Amygdala (tissue), 56 donors: ENCODE data around the gene RNLS.
A peak's percentile ranks its signal among the peaks of the same experiment; 100 is the strongest.

Experiments
- DNase-seq, 56 donors: peaks; one replicate each; lab custom pipeline; 2025; lab: John Stamatoyannopoulos, UW

RNLS gene

DNA sequence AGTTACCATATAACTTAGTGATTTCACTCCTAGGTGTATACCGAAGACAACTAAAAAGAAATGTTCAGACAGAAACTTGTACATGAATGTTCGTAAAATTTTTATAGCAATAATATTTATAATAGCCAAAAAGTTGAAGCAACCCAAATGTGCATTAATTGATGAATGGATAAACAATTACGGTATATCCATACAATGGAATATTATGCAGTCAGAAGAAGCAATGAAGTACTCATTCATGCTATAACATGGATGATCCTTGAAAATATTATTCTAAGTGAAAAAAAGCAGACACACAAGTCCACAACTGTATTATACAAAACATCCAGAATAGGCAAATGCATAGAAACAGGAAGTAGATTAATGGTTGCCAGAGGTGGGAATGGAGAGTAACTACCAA is 183.9 kb downstream of the RNLS start:
- no peak for DNase-seq

DNA sequence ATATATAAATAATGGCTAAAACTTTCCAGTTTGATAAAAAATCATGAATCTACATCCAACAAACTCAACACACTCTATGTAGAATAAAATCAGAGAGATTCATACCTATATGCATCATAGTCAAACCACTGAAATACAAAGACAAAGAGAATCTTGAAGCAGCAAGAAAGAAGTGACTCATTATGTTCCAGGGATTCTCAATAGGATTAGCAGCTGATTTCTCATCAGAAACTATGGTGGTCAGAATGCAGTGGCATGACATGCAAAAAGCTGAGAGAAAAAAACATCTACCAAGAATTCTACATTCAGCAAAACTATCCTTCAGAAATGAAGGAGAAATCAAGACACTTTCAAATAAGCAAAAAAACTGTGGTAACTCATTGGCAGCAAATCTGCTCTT is 187.4 kb downstream of the RNLS start:
- no peak for DNase-seq

DNA sequence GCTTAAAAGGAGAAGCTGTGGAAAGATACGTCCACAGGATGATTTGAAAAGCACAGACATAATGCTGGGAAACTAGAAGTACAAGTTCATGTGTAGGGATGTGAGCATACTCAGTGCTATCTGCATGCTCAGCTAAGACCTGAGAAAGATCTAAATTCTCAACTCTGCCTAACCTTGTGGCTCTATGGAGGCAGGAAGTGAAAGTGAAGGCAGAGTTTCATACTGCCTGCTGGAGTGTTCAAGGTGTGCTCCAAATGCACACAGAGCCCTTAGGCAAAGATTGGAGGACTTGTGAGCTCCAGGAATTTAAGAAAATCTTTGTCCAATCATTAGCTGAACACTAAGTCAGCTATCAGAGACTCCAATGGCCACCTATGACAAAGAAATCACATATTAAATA is 190.9 kb downstream of the RNLS start:
- no peak for DNase-seq

DNA sequence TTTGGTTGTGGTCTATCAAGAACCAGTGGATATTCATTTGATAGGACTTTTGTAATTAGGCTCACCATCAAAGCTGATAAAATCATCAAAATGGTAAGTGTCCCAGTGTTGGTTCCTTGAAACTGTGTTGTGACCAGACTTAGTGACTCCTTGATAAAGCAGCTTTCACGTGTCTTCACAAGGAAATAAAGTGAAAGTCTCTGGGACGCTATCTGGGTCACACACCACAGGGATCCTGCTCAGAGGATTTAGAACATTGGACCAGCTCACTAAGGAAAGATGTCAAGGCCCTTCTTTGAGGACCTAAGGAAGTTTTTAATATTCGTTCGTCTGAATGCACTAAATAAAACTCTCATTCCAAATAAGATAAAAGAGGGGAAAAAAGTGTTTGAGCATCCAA is 193.1 kb downstream of the RNLS start:
- DNase-seq, result no peak

DNA sequence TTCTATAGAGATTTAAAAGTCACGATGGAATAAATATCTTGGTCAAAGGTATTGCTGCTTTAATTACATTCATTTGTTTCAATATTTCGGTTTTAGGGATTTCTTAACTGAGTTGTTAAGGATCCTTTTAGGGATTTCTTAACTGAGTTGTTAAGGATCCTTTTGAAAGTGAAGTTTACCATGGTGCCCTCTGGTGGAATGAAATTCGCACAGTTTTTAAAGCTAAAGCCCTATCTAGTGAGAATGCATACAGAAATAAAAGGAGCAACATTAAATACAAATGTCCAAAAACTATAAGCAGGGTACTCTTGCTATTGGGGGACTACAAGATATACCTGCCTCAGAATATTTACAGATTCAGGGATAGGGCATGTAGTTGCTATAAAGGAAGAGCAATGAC is 193.7 kb downstream of the RNLS start:
- peak in 5 of 56 donors; percentile 0 to 55 (median 3) for DNase-seq

DNA sequence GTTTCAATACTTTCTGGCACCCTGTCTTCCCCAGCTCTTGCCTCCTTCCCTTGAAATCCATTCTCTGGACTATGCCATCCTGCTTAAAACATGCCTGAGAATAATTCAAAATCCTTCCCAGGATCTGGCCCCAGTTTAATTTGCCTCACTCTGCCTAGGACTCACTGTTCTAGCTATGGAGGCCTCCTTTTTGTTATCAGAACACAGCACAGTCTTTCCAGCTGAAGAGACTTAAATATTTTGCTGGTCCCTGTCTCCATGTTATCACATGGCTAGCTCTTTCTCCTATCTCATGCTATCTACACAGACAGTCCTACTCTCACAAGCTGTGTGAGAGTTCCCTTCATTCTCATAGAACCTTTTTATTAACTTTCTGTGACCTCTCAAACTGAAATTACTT is 194.8 kb downstream of the RNLS start:
- DNase-seq, result no peak

GRCh38 chr10:88386821-88387773 is 196.0 kb downstream of the RNLS start:
- peak in 34 of 56 donors; percentile 2 to 76 (median 40) for DNase-seq

GRCh38 chr10:88386204-88386788 is 196.8 kb downstream of the RNLS start:
- no peak for DNase-seq

DNA sequence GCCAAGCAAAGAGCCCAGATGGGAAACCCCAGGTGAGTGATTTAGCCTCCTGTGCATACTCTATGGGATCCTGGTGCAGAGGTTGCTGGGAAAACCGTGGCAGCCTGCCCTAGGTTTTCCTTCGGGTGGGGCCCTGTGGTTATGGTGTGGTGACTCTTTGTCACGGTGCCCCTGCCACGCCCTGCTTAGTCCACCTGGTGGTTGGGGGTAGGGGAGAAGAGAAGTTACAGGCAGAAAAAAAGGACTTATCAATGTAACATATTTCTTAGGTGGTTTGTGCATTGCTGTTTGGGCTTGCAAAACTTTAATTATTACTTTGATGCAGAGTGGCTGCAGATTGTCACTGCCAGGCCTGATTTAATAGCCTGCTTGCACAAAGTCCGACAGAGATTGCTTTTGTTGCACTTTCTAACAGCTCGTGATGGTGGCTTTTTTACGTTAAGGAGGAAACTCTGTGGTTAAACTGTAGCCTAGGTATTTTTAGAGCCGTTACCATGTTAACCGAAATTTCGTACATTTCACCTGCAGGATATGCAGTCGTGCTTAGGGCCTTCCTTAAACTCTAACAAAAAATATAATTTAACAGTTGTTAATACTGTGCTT is 197.4 kb downstream of the RNLS start:
- DNase-seq, result no peak

DNA sequence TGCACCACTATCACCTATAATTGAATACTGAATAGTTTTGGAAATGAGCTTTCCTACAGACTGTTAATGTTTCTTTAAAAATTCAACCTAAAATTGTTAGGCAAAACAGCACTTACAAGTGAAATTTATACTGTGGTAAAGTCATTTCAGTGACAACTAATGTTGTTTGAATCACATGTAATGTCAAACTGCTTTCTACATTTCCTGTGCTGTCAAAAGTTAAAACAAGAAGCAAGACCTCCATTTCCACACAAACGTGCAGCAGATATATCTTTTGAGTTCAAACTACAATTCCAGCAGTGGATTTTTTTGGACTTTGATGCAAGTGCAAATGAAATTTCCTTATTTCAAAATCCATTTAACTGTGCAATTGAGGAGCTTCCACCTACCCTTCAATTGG is 199.8 kb downstream of the RNLS start:
- no peak for DNase-seq

- DNase-seq, result no peak
Observed at GRCh38 chr10:88382699-88383098, 200.4 kb downstream of the RNLS start.

GRCh38 chr10:88379575-88379974 is 203.5 kb downstream of the RNLS start:
- no peak for DNase-seq

DNA sequence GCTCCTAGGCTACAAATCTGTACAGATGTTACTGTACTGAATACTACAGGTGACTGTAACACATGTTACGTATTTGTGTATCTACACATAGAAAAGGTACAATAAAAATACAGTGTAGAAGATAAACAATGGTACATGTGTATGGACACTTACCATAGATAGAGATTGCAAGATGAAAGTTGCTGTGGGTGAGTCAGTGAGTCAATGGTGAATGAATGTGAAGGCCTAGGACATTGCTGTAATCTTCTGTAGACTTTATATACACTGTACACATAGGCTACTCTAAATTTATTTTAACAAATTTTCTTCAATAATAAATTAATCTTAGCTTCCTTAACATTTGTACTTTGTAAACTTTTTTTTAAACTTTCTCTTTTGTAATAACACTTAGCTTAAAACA is 205.6 kb downstream of the RNLS start:
- DNase-seq, result no peak

GRCh38 chr10:88374392-88375175 is 208.5 kb downstream of the RNLS start:
- DNase-seq, result no peak

- DNase-seq, result no peak
Observed at GRCh38 chr10:88372881-88373592, 210.1 kb downstream of the RNLS start.

DNA sequence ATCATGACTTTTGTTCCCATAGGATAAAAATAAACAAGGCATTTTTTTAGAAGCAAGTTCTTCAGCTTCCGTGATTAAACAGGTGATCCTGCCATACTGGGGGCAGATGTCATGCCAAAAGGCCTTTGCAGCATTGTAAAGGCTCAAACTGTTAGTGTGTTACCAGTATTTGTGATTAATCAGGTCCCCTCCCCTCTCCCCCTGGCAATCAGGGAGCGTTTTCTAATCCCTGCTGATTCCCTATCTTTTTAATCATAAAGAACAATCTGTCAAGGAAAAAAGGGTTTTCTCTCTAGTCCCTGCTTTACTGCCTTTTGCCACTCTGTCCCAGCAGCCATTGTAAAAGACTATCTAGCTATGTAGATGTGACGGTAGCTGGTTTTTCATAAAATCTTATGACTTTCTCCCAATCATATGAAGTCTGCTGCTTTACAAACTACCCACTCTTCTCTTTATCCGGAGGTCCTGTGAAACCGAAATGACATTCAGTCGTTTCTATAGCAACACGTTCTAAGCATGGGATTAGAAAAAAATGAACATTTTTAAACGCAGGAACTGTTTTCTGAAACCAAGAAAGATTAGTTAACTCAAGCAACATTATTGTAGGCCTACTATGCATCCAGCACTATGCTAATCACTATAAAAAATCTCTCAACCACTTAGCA is 210.9 kb downstream of the RNLS start:
- DNase-seq, result no peak

DNA sequence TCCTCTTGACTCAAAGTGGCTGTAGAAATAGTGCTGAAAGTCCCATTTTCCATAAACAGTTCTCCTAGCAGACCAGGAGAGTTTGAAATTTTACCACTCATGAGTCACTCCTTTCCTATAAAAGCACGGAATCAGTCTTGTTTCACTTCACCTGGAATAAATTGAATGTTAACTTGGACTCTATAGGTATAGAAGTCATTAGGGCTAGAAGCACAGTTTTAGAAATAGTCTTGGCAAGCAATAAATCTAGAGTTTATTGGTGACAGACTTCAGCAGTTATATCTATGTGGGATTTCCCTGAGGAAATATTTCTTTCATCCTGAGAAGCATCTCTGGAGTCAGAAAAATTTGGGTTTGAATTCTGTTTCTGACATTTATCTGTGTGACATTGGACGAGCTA is 212.4 kb downstream of the RNLS start:
- no peak for DNase-seq

- DNase-seq, result no peak
Observed at GRCh38 chr10:88366772-88367171, 216.3 kb downstream of the RNLS start.

DNA sequence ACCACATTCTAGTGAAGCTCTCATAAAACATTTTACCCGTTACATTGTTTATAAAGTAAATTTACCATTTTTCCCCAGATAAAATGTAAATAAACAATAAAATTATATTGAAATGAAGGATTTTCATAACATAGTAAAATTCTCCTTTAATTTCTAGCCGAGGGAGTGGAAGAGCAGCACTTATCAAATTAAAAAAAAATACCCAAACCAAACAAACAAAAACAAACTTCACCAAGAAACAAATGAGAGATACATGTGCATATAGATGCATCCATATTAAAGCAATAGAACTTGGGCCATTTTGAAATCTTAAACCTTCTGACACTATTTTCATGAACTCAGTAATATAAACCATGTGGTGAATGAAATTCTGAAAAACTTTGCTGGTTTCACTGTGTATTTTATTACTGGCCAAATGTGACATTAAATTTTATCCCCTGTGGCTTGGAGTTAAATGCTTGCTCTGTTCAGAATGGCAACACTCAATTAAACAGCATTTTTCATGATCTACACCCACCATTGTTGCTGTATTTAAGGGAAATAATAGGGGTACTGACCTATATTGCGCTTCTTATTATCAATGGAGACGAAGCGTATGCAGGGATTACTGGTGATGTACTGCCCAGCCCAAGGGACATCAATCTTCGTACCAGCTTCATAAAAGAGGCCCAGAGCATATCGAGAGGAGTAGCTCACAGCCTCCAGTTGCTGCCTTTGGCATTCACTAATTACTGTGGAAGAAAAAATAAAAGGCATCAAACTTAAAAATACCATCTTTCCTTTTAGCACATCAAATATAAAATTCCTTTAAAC is 220.9 kb downstream of the RNLS start:
- no peak for DNase-seq
